T-helper 2 cell (primary cell): ENCODE data around the gene ACACB.
A peak's percentile ranks its signal among the peaks of the same experiment; 100 is the strongest.

Experiments used
- DNase-seq, 5 experiments: peaks; one replicate each; pipeline versions ENCODE4 v3.0.0 to v3.0.0-alpha.2; 2012 to 2022

The ACACB gene

DNA sequence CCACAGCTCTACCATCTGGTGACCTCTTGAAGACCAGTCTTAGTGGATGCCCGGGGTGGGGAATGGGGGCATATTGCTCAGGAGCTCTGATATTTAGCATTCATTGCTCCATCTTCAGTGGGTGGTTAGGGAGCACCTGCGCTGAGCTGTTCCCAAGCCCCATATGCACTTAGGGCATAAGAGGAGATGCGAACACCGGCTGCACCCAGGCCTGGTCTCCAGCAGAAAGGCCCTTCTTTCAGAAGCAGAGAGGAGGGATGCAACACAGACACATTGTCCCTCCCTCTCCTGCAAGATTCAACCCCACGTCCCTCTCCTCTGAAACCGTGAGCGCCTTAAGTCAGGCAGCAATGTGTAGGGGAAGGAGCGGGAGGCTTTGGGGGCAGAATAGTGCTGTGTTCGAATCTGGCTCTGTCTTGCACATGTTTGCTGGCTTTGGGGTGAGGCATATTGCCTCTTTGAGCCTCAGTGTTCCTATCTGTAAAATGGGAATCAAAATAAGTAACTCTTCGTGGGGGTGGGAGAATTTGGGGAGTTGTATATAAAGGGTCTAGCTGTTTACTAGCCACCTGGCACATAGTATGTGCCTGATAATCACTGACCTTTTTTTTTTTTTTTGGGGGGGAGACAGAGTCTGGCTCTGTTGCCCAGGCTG is 105.0 kb downstream of the ACACB start:
- DNase-seq = no peak

DNA sequence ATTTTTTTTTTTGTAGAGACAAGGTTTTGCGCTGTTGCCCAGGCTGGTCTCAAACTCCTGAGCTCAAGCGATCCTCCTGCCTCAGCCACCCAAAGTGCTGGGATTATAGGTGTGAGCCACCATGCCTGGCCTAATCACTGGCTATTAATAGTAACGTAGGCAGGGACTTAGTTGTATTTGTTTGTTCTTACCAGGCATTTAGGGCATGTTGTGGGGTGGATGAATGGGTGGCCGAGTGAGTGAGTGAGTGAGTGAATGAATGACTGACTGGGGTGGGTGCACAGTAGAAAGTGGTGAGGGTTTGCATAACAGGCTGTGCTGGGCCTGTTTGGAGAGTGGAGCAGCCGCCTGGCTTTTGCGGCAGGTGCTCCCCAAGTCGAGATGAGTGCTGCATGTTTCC is 105.7 kb downstream of the ACACB start:
- no peak for DNase-seq

DNA sequence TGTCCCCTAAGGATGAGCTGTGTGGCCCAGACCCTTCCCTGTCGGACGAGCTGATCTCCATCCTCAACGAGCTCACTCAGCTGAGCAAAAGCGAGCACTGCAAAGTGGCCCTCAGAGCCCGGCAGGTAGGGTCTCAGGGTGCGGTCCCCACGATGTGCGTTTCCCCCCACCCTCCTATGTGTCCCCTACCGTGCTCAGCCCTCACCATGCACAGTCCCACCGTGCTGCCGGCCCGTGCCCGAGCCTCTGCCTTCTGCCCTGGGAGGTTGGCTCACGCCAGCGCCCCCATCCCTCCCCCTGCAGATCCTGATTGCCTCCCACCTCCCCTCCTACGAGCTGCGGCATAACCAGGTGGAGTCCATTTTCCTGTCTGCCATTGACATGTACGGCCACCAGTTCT is 106.1 kb downstream of the ACACB start:
- DNase-seq = no peak

DNA sequence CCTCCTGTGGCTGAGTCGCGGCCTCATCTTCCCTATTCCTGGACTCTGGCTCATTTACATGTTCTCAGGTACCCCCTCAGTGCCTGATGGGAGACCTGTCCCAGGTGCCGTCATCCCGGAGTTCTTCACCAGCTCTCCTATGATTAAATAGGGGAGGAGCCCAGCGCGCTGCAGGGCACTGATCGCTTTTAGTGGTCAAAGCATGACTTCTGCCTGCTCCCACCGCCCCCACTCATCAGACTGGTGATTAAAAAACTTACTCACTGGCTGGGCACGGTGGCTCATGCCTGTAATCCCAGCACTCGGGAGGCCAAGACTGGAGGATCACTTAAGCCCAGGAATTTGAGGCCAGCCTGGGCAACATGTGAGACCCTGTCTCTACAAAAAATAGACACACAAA is 106.8 kb downstream of the ACACB start:
- no peak for DNase-seq

DNA sequence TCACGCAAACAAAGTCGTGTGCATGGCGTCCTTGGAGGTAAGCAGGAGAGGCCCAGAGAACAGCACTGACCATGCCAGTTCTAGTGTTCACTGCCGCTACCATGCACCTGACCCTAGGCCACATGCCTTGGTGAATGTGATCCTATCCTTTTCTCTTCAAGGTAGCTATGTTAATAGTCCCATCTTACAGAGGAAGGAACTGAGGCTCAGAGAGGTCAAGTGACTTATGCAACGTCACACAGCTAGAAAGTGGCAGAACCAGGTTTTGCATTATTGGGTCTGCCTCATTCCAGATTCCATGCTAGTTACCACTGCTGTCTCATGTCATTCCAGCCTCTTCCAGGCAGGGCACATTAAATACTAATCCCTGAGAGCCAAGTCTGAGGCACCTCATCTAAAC is 107.5 kb downstream of the ACACB start:
- no peak for DNase-seq

DNA sequence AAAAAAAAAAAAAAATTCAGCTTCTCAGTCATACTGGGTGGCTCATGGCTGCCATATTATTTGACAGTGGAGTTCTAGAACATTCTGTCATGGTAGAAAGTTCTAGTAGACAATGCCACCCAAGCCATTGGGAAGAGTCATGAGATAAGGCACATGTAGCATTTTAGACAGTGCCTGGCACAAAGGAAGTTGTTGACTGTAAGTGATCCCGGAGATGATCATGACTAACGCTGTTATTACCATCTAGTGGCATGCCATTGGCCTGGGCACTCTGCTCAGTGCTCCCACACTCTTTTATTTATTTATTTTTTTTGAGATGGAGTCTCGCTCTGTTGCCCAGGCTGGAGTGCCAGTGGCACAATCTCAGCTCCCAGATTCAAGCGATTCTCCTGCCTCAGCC is 112.3 kb downstream of the ACACB start:
- no peak for DNase-seq

DNA sequence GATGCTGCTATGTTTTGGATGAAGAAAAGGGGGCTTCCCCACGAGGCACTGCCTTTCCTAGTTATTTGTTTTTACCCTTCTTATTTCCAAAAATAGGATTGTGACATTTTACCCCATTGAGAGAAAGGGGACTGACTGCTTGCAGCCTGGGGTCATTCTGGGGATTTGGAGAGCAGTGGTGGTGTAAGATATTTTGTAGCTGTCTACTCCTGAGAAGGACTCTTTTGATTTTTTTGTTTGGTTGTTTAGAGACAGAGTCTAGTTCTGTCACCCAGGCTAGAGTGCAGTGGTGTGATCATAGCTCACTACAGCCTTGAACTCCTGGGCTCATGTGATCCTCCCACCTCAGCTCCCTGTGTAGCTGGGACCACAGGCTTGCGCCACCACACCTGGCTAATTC is 113.8 kb downstream of the ACACB start:
- DNase-seq = no peak

DNA sequence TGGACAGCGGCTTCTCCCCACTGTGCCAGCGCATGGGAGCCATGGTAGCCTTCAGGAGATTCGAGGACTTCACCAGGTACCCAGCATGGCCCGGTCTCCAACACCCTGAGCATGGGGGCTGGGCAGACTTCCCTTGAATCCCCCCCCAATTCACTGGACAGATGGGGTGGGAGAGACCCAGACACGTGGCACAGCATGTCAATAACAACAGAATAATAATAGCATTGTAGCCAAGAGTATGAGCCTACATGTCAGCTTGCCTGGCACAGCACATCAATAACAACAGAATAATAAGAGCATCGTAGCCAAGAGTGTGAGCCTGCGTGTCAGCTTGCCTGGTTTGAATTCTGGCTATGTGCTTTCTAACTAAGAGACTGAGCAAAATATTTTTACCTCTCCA is 116.3 kb downstream of the ACACB start:
- DNase-seq = no peak

DNA sequence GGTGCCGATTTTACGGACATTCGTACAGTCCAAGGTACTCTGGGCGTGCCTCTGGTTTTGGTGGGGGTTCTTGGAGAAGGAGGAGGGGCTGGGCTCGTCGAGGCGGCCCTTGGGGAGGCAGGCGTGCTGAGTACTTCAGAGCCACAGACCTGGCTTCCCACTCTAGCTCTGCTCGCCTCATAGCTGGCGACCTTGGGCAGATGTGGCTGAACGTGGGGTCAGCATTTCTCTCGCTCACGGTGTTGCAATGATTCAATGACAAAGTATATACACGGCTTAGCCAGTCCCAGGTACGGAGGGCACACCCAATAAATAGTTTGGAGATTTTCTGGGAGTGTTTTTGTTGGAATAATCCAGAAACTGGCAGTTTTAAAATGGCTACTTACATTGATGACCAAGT is 117.6 kb downstream of the ACACB start:
- no peak for DNase-seq

DNA sequence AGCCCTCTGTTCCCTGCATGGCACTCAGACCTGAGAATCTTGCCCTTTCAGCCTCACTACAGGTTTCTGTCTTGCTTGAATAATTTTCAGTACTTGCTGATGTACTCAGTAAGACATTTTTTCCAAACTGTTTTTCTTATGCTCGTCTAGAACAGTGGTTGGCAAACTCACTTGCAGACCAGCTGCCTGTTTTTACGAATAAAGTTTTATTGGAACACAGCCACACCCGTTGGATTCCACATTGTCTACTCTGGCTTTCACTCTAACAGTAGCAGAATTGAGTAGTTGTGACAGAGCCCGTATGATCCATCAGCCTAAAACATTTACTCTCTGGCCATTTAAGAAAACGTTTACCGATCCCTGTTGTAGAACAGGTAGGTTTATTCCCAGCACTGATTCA is 119.9 kb downstream of the ACACB start:
- DNase-seq = no peak

DNA sequence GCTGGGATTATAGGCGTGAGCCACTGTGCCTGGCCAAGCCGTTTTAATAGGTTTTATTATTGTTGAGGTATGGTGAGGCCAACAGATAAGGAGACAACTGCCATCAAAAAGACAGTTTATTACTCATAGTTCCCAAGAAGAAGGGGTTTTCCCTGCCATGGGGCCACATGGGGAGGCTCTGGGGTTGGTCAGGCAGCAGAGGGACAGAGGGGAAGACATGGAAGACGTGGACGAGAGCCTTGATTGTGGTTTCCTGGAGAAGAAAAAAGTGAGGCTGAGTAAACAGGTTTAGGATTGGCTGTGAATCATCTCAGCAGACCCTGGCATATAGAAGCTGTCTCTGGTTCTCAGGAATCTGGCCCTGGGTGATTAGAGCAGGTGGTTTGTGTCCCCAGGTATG is 122.8 kb downstream of the ACACB start:
- DNase-seq = peak in 1 of 5 experiments; percentile 15

DNA sequence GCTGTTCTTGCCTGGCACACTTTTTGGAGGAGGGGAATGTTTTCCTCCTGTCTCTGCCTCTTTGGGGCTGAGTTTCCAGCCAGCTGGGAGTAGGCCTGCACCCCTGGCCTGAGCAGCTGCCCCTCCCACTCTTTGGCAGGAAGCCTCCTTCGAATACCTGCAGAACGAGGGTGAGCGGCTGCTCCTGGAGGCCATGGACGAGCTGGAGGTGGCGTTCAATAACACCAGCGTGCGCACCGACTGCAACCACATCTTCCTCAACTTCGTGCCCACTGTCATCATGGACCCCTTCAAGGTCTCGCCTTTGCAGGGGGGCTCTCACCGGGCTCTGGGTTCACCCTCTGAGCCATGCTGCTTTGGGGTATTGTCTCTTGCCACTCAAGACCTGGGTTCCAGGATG is 123.3 kb downstream of the ACACB start:
- DNase-seq = no peak

DNA sequence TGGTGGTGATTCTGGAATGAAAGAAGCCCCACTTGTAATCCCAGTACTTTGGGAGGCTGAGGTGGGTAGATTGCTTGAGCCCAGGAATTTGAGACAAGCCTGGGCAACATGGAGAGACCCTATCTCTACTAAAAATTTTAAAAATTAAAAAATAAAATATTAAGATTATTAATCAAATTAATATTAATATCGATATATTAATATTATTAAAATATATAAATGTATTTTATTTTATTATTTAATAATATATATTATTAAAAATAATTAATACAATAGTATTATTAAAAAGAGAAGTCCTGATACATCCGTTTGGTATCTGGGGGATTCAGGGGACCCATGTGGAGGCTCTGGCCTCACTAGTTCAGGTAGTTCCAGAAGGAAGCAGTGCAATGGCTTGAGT is 124.0 kb downstream of the ACACB start:
- no peak for DNase-seq

DNA sequence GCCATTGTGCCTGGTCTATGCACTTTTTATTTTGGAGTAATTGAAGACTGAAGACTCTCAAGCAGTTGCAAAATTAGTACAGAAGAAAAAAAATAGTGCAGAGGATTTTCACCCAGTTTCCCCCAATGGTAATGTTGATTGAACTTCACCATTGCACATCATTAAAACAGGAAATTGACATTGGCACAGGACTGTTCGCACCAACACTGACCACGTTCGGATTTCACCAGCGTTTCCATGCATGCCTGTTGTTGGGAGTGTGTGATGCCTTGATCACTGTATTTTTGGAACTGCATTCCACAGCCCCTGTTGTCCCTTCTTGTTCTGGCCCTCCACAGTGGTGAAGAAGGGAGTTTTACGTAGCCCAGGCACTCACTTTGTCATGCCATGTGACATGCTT is 125.5 kb downstream of the ACACB start:
- no peak for DNase-seq

DNA sequence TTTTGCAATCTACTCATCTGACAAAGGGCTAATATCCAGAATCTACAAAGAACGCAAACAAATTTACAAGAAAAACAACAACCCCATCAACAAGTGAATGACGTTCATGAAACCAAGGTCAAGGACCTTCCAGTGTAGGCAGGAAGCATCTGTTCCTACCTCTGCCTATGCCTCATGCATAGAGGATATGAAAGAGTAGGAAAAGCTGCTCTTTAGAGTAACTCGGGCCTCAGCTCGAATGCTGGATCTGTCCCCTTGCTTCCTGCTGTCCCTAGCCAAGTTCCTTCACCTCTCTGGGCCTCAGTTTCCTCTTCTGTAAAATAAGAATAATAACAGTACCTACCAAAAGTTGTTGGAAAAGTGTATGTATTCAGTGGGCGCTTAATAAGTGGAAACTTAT is 127.7 kb downstream of the ACACB start:
- DNase-seq = no peak

DNA sequence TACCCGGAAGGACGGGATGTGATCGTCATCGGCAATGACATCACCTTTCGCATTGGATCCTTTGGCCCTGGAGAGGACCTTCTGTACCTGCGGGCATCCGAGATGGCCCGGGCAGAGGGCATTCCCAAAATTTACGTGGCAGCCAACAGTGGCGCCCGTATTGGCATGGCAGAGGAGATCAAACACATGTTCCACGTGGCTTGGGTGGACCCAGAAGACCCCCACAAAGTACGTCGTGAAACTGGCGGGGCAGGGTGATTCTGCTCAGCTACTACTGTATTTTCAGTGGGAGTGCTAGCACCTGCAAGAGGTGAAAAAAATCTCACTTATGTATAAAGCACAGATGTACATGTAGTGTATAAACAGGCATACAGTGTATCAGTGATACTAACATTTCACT is 129.8 kb downstream of the ACACB start:
- DNase-seq = no peak

DNA sequence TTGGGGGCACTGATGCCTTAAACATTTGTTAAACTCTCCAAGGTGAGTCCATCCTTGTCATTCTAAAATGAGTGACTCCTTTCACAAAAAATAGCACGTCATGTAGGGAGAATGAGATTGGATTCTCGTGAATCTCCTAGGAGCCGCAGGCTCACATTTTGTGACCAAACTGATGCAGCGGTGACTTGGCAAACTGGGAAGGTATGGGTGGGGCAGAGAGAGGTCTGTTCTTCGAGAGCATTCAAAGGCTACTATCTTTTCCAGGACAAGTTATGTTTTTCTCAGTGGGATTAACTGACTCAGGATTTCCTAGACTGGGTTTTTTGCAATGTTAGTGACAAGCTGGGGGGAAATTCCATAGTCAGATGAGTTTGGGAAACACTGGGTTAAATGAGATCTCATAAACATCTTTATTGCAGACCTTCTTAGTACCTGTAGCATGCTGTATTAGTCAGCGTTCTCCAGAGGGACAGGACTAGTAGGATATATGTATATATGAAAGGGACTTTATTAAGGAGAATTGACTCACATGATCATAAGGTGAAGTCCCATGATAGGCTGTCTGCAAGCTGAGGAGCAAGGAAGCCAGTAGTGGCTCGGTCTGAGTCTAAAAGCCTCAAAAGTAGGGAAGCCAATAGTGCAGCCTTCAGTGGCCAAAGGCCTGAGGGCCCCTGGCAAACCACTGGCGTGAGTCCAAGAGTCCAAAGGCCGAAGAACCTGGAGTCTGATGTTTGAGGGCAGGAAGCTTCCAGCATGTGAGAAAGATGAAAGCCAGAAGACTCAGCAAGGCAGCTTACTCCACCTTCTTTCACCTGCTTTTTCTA is 131.7 kb downstream of the ACACB start:
- no peak for DNase-seq

DNA sequence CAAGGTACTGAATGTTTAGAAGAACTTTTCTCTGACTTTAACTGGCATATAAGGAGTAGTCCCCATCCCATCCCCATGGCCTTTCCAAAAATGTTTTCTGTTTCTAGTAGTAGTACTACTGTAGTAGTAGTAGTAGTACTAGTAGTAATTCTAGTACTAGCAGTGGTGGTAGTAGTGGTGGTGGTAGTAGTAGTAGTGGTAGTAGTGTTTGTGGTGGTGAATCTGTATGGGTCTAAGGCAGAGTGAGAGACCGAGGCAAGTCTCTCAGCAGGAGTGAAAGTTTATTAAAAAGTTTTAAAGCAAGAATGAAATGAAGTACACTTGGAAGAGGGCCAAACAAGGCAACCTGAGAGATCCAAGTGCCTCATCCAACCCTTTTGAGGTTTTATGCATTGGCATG is 134.1 kb downstream of the ACACB start:
- DNase-seq = peak in 1 of 5 experiments; percentile 54

DNA sequence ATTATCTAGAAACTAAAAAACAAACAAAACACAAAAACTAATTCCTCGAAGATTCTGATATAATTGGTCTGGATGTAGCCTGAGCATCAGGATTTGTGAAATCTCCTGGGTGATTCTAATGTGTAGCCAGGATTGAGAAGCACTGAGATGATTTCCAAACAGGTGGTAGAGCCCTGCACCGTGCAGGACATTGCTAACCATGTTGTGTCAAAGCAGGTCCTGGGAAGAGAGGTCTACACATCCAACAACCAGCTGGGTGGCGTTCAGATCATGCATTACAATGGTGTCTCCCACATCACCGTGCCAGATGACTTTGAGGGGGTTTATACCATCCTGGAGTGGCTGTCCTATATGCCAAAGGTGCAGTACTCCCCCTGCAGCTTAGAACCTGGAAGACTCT is 136.4 kb downstream of the ACACB start:
- DNase-seq = no peak

DNA sequence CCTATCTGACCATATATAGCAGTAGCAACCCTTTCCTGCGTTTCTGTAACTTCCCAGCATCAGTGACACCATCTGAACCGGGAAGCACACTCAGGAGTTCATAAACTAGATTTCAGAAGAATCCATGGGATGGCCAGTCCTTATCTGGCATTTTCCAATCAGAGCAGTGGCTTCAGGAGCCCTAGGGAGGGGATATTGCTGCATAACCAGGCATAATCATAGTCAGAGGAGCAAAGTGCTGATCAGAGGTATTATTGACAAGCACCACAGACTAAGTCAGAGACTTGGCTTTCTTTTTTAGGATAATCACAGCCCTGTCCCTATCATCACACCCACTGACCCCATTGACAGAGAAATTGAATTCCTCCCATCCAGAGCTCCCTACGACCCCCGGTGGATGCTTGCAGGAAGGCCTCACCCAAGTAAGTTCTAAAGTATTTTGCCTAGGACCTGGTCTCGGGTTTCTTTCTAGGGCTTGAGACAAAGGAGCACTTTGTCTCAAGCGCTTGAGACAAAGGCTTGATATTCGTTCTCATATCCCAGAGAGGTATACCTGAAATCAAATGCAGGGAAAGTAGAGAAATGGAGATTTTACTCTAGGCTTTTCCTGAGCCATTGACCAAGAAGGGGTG is 137.6 kb downstream of the ACACB start:
- no peak for DNase-seq

DNA sequence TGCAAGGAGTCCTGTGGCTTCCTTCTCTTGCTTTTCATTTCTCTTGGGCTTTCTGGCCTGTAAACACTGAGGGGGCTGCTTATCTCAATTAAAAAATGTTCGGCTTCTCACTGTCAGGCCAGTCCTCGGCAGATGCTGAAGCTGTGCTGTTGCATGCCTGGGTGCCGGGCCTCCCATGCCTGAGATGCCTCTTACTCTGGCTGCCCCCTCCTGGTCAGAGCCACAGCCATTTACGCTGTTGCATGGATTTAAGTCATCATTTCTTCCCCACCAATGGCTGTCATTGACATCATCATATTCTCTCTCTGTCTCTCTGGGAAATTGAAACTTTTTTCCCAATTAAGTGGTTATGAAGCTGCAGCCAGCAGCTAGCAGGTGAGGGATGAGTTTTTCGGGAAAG is 139.0 kb downstream of the ACACB start:
- DNase-seq = no peak

DNA sequence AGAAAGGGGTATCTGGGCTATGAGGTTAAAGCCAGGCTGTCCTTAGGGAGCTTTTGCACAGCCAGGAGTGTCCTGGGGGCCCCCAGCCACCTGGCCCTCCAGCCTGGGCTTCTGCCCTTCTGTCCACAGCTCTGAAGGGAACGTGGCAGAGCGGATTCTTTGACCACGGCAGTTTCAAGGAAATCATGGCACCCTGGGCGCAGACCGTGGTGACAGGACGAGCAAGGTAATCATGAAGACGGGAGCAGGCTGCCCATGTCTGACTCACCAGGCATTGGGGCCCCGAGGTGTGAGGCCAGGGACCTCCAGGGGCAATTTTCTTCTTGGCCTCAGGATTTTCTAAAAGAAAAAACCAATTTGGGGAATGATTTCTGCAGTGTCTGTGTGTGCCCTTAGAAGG is 139.6 kb downstream of the ACACB start:
- DNase-seq = no peak

DNA sequence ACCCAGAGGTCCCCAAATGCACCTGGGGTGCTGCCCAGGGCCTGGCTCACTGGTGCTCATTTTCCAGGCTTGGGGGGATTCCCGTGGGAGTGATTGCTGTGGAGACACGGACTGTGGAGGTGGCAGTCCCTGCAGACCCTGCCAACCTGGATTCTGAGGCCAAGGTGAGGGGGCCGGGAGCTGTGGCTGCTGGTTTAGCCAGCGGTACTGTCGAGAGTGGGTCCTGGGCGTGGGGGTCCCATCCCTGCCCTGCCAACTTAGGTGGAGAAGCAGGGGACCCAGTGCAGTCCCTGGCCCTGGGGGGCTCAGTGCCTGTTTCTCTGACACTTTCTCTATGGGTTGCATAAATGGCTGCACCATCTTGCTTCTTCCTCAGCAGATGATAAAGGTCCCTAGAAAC is 141.8 kb downstream of the ACACB start:
- no peak for DNase-seq
